Panc1 (cell line): Measurements from ENCODE around the gene PDHB. TPM values are rescaled to one million over a fixed set of nuclear protein-coding genes. Genes with fewer than 3 reads are reported as not detected.

Experiments
- ATAC-seq: fragments of 200-7000 bp; cut with Tn5 transposase; 2 replicates; pipeline ENCODE4 v1.9.1; 2020; ENCODE audit warnings: mild to moderate bottlenecking, moderate library complexity
- BruUV-seq: library from RNA; stranded (reverse); fragments of 400-500 nt; replicated peaks from 2 replicates; lab custom pipeline; 2021; lab: Mats Ljungman, UMichigan
- CTCF ChIA-PET: fragments of 300-600 bp; sonication (Branson Sonifier 250); formaldehyde crosslinking; loops from one replicate; lab custom pipeline; 2022; ENCODE audit warnings: antibody characterized with exemption; lab: Charles Lee
- POLR2A ChIA-PET: fragments of 300-600 bp; sonication (Branson Sonifier 250); formaldehyde crosslinking; loops from one replicate; lab custom pipeline; 2022; ENCODE audit warnings: antibody characterized with exemption; lab: Charles Lee
- DNase-seq: peaks from one replicate; pipeline ENCODE4 v3.0.0-alpha.2; 2010; ENCODE audit warnings: low read depth, low spot score
- H3K27ac ChIP-seq: 2 replicates; pipeline ENCODE4 v1.5.1; 2011; ENCODE audit warnings: mild to moderate bottlenecking, low read length, inconsistent platforms
- H3K27me3 ChIP-seq: fragments of 200-500 bp; sonication (Bioruptor generic); 2 replicates; pipeline ENCODE4 v1.6.0; 2014; ENCODE audit warnings: low read length, inconsistent platforms; ENCODE audit not compliant: control insufficient read depth, insufficient read depth
- H3K36me3 ChIP-seq: fragments of 200-500 bp; sonication (Bioruptor generic); 2 replicates; pipeline ENCODE4 v1.5.1; 2014; ENCODE audit warnings: inconsistent platforms, mild to moderate bottlenecking, low read length, moderate library complexity; ENCODE audit not compliant: control insufficient read depth, insufficient read depth
- H3K4me1 ChIP-seq: 2 replicates; pipeline ENCODE4 v1.5.1; 2011; ENCODE audit warnings: inconsistent platforms, mild to moderate bottlenecking, low read length, moderate library complexity; ENCODE audit not compliant: control insufficient read depth, insufficient read depth
- H3K4me3 ChIP-seq, 2 experiments: 2 replicates each; pipeline ENCODE4 v1.5.1; 2011 to 2012; ENCODE audit warnings: low read depth in 2 of 2, low read length in 2 of 2, mild to moderate bottlenecking in 2 of 2, inconsistent platforms in 1 of 2, moderate library complexity in 1 of 2
- H3K9me3 ChIP-seq: fragments of 200-500 bp; sonication (Bioruptor generic); 2 replicates; pipeline ENCODE4 v1.5.1; 2014; ENCODE audit warnings: low read depth, mild to moderate bottlenecking, inconsistent platforms, low read length, moderate library complexity; ENCODE audit not compliant: control insufficient read depth, insufficient read depth
- CTCF ChIP-seq: fragments of 450-650 bp; IDR thresholded peaks from 2 replicates; pipeline ENCODE4 v1.5.1; 2017; ENCODE audit warnings: mild to moderate bottlenecking
- POLR2AphosphoS5 ChIP-seq: IDR thresholded peaks from 2 replicates; pipeline ENCODE4 v1.6.1; 2012; ENCODE audit warnings: mild to moderate bottlenecking, low read depth, low read length, moderate library complexity
- REST ChIP-seq, 2 experiments: IDR thresholded peaks; 2 replicates each; pipeline ENCODE4 v1.6.1; 2011 to 2012; ENCODE audit warnings: low read depth in 2 of 2, control low read depth in 1 of 2, low read length in 1 of 2, mild to moderate bottlenecking in 1 of 2, moderate library complexity in 1 of 2; ENCODE audit not compliant: insufficient read depth in 1 of 2
- SIN3A ChIP-seq: IDR thresholded peaks from 2 replicates; pipeline ENCODE4 v1.6.1; 2012; ENCODE audit warnings: low read depth, mild to moderate bottlenecking, low read length, moderate library complexity, borderline replicate concordance; ENCODE audit not compliant: insufficient read depth
- TCF7L2 ChIP-seq: IDR thresholded peaks from 2 replicates; pipeline ENCODE4 v1.6.1; 2011; ENCODE audit warnings: mild to moderate bottlenecking, low read depth, low read length, inconsistent platforms
- in situ Hi-C: cut with HindIII; loops from 2 replicates; pipeline ENCODE4 v1.10.0; 2016; ENCODE audit warnings: low sequenced_read_pairs, low pct_unique_long_range_greater_than_20kb
- intact Hi-C: fragments of 100-400 bp; cut with micrococcal nuclease; formaldehyde crosslinking; loops from one replicate; pipeline ENCODE4 v1.10.0; 2022; ENCODE audit not compliant: unreplicated experiment
- total RNA-seq: library from RNA; stranded (reverse); gene quantifications from one replicate; pipeline ENCODE4 v1.2.1, GENCODE V29; 2021; ENCODE audit not compliant: unreplicated experiment

Gene PDHB
- total RNA-seq, 1 experiment from 2014 or later, result 66.6 TPM

DNA sequence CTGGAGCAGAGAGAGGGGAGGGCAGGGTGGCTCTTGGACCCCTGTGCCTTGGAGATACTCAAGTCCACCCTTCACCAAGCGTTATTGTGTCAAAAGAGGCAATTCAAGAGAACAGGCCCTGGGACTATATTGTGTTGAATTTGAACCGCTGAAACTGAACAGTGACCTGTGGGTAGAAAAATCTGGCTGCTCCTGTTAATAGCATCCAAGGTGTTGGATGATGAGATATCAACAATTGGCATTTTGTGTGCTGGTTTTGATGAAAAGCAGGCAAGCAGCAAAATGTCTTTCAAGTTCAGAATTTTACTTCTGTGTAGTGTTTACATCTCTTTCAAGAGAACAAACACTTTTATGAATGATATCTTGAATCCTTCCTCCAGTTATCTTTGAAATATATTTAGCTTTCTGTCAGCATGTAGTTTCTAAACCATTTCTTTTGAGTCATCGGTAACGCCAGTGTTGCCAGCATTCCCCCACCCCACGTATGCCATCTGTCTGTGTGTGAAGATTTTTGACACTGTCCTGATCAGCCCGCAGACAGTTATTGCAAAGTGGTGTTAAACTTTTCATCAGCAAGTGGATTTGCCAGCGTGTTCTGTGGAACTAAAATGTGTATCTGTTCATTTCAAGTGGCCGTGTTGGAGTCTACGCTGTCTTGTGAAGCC, 34.8 kb downstream of the PDHB start:
- no peaks in the 10 kb centered on the region; the same call in 1 of the 2 replicates for H3K36me3 ChIP-seq
- no peaks in the 10 kb centered on the region for H3K27me3 ChIP-seq
- H3K4me3 ChIP-seq, result no peak overlapping the region
- DNase-seq, result no peak
- intact Hi-C loops (no loop called here), in situ Hi-C loops (no loop called here)
- TF ChIP-seq REST (IDR thresholded peaks at IDR 0.05; ENCODE audit: insufficient read depth in 1 of 2, low read depth in 2 of 2, low read length in 1 of 2), result no peak
- TF ChIP-seq TCF7L2, result no peak
- TF ChIP-seq CTCF, result no peak
- TF ChIP-seq POLR2AphosphoS5, result no peak
- no peak for TF ChIP-seq SIN3A
- H3K4me1 ChIP-seq, result no peaks in the 10 kb centered on the region
- no peaks in the 10 kb centered on the region for H3K9me3 ChIP-seq
- no peak for ATAC-seq
- POLR2A ChIA-PET, result no interaction called here
- BruUV-seq, result no TSS peak
- CTCF ChIA-PET, result no interaction called here
- no peak overlapping the region for H3K27ac ChIP-seq

DNA sequence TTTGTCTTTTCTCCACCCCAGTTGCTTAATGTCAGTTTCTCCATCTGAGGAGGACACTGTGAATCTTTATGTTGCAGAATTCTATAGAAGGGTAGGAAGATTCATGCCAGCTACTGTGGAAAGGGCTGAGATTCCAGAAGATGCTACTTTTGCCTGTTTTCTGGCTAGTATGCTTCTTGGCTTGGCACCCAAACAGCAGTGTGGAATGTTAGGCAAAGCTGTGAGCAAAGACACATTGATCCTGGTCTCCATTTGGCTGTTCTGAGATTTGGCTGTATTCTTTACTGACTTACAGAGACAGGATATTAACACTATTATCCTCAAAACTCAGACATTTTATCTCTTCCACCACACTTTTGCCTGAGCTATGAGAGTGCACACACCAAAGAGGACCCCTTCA, 39.3 kb downstream of the PDHB start:
- in situ Hi-C loops, result no loop called here
- Histone ChIP-seq H3K27ac (no peak overlapping the region), H3K36me3 (no peaks in the 10 kb centered on the region; the same call in 1 of the 2 replicates), H3K27me3 (no peaks in the 10 kb centered on the region), H3K4me1 (no peaks in the 10 kb centered on the region), H3K4me3 (no peak overlapping the region), H3K9me3 (no peaks in the 10 kb centered on the region)
- DNase-seq (no peak), ATAC-seq (no peak)
- TF ChIP-seq REST (IDR thresholded peaks at IDR 0.05; ENCODE audit: insufficient read depth in 1 of 2, low read depth in 2 of 2, low read length in 1 of 2), result no peak
- no peak for TF ChIP-seq SIN3A
- no peak for TF ChIP-seq CTCF
- TF ChIP-seq TCF7L2, result no peak
- no peak for TF ChIP-seq POLR2AphosphoS5
- CTCF ChIA-PET, result no interaction called here
- no TSS peak for BruUV-seq
- POLR2A ChIA-PET, result no interaction called here
- intact Hi-C loops, result no loop called here
